GM12801 (cell line): ENCODE data around the gene HIGD1C.

Source experiments
- TF ChIP-seq, protein P1 (sequence below): IDR thresholded peaks from one replicate; pipeline ENCODE4 v1.5.1; 2011; ENCODE audit warnings: control low read depth; ENCODE audit not compliant: insufficient read length; ENCODE audit errors: extremely low read depth

The HIGD1C gene

DNA sequence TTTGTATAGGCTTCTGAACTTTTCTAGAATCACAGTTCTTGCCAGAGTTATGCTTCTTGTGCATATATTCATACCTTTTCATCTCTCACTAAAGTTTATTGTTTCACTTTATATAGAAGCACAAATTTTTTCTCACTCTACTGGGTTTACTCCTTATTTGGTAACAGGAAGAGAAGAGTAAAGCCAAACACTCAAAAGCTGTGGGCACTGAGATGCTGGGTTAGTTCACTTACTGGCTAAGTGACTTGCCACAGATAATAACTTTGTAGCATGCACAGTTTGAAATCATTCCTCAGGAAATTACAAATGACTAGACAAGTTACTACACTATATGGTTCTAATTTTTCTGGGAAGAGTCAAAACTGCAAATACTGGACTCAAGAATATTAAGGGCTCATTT lies 7.8 kb downstream of the HIGD1C start:
- TF ChIP-seq, protein P1, sequence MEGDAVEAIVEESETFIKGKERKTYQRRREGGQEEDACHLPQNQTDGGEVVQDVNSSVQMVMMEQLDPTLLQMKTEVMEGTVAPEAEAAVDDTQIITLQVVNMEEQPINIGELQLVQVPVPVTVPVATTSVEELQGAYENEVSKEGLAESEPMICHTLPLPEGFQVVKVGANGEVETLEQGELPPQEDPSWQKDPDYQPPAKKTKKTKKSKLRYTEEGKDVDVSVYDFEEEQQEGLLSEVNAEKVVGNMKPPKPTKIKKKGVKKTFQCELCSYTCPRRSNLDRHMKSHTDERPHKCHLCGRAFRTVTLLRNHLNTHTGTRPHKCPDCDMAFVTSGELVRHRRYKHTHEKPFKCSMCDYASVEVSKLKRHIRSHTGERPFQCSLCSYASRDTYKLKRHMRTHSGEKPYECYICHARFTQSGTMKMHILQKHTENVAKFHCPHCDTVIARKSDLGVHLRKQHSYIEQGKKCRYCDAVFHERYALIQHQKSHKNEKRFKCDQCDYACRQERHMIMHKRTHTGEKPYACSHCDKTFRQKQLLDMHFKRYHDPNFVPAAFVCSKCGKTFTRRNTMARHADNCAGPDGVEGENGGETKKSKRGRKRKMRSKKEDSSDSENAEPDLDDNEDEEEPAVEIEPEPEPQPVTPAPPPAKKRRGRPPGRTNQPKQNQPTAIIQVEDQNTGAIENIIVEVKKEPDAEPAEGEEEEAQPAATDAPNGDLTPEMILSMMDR = no peak

DNA sequence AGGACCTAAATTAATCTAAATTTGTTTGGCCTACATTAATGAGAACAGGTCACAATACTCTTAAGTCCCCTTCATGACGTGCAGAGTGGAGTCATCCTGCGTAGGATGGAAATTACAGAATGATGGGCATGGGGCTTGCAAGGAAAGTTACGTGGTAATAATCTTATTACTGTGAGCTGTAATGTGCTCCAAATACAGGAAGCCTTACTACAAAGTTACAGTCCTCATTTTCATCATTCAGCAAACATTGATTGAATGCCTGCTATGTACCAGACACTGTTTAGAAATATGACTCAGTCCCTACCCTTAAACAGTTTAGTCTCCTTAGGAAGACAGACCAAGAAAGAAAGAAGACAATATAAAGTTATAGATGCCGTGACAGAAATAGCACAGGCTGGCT lies 9.4 kb downstream of the HIGD1C start:
- TF ChIP-seq, protein P1 = no peak

DNA sequence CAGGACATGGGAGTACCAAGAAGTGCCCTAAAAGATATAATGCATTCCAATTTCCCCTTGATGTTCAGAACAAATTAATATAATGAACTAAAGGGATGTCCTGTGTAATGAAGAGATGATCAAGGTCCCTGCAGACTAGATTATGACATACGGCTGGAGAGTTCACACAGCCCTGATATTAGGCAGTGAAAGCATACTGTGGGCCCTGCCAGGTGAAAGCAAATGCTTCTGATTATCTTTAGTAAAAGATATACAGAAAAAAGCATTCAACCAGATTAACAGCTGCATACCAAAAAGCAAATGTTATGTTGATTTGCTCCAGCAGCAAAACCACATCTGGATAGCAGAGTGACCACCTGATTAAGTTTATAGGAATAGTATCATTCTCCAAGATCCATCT lies 12.1 kb downstream of the HIGD1C start:
- TF ChIP-seq, protein P1 = no peak

- TF ChIP-seq, protein P1 = no peak
Observed at GRCh38 chr12:50971946-50972345, 19.6 kb downstream of the HIGD1C start.

DNA sequence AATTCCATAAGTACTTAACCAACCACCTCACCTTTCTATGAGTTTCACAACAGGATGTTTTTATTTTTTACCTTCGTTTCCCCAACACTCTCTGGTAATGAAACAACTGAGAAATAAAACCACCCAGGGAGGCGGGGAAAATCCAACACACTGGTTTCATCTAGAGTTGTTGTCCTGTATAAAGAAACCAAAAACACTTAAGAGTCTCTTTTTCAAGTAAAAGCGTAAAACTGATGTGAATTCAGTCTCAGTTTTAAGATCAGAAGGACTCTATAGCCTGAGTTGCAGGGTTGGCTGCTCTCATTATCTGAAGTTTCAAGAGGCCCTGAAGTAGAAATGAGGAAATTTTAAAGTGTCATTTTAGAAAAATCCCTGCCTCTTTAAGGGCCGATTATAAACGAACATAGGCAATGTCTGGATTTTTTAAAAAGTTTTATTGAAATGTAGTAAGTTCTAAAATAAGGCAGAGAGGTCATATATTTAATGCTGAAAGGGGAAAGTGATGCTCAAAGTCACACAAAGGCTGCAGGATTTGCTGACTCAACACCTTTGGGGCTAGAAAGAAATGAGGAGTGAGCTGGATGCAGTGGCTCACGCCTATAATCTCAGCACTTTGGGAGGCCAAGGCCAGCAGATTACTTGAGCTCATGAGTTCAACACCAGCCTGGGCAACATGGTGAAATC lies 27.2 kb downstream of the HIGD1C start:
- TF ChIP-seq, protein P1 = no peak

DNA sequence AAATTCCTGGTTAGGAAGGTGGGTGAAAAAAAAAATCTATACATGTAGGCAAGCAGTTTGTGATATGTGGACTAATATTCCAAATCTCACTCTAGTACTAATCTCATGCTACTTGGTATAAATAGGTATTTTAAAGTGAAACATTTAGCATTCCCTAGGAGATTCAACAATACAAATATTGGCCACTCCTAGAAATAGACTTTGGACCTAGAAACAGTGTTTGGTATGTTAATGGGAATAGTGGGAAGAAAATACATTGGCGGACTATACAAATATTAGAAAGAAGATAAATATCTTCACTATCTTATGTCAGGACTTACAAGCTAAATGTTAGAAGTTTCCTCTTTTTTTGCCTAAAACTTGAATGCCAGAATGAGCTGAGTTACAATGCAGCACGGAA lies 28.2 kb downstream of the HIGD1C start:
- TF ChIP-seq, protein P1 = no peak

- TF ChIP-seq, protein P1 = no peak
Observed at GRCh38 chr12:50981319-50982239, 29.2 kb downstream of the HIGD1C start.
